Measurements from ENCODE around the gene TTLL5.

Gene TTLL5

GRCh38 chr14:75805646-75806045 is 144.6 kb downstream of the TTLL5 start:
- H3K9me3 ChIP-seq (ENCODE audit: control insufficient read depth, low read length) = no peaks in the 10 kb centered on the region
- peaks cover 5% of the 10 kb centered on the region for H3K36me3 ChIP-seq (ENCODE audit: control insufficient read depth, insufficient read depth, low read length, severe bottlenecking)
- no peaks in the 10 kb centered on the region for H3K27me3 ChIP-seq (replicated peaks; ENCODE audit: control insufficient read depth, insufficient read depth, low read length)
- peaks cover 10% of the 10 kb centered on the region for H3K4me1 ChIP-seq (ENCODE audit: control insufficient read depth, insufficient read depth, low read length)
- H3K4me3 ChIP-seq (ENCODE audit: low read length) = no peak overlapping the region
- DNase-seq (ENCODE audit: low read depth) = no peak
- H3K9ac ChIP-seq (ENCODE audit: low read length) = no peak overlapping the region

GRCh38 chr14:75806352-75806832 is 145.3 kb downstream of the TTLL5 start:
- Histone ChIP-seq H3K4me1 (ENCODE audit: control insufficient read depth, insufficient read depth, low read length) (peaks cover 10% of the 10 kb centered on the region), H3K27me3 (replicated peaks; ENCODE audit: control insufficient read depth, insufficient read depth, low read length) (no peaks in the 10 kb centered on the region), H3K9me3 (ENCODE audit: control insufficient read depth, low read length) (no peaks in the 10 kb centered on the region), H3K4me3 (ENCODE audit: low read length) (no peak overlapping the region), H3K36me3 (ENCODE audit: control insufficient read depth, insufficient read depth, low read length, severe bottlenecking) (peaks cover 5% of the 10 kb centered on the region), H3K9ac (ENCODE audit: low read length) (no peak overlapping the region)
- no peak for DNase-seq (ENCODE audit: low read depth)

- Histone ChIP-seq H3K9me3 (ENCODE audit: control insufficient read depth, low read length) (no peaks in the 10 kb centered on the region), H3K4me1 (ENCODE audit: control insufficient read depth, insufficient read depth, low read length) (peaks cover 16% of the 10 kb centered on the region), H3K4me3 (ENCODE audit: low read length) (no peak overlapping the region), H3K9ac (ENCODE audit: low read length) (no peak overlapping the region), H3K27me3 (replicated peaks; ENCODE audit: control insufficient read depth, insufficient read depth, low read length) (no peaks in the 10 kb centered on the region), H3K36me3 (ENCODE audit: control insufficient read depth, insufficient read depth, low read length, severe bottlenecking) (peaks cover 5% of the 10 kb centered on the region)
- no peak for DNase-seq (ENCODE audit: low read depth)
Measured at GRCh38 chr14:75807667-75808360, 146.8 kb downstream of the TTLL5 start.

- Histone ChIP-seq H3K4me3 (ENCODE audit: low read length) (no peak overlapping the region), H3K9me3 (ENCODE audit: control insufficient read depth, low read length) (no peaks in the 10 kb centered on the region), H3K27me3 (replicated peaks; ENCODE audit: control insufficient read depth, insufficient read depth, low read length) (no peaks in the 10 kb centered on the region), H3K36me3 (ENCODE audit: control insufficient read depth, insufficient read depth, low read length, severe bottlenecking) (peaks cover 4% of the 10 kb centered on the region), H3K4me1 (ENCODE audit: control insufficient read depth, insufficient read depth, low read length) (peaks cover 6% of the 10 kb centered on the region), H3K9ac (ENCODE audit: low read length) (no peak overlapping the region)
- DNase-seq (ENCODE audit: low read depth) = no peak
Measured at GRCh38 chr14:75811136-75811829, 150.2 kb downstream of the TTLL5 start.

GRCh38 chr14:75811872-75812499 is 150.9 kb downstream of the TTLL5 start:
- no peak overlapping the region for H3K4me3 ChIP-seq (ENCODE audit: low read length)
- no peaks in the 10 kb centered on the region for H3K9me3 ChIP-seq (ENCODE audit: control insufficient read depth, low read length)
- no peaks in the 10 kb centered on the region for H3K36me3 ChIP-seq (ENCODE audit: control insufficient read depth, insufficient read depth, low read length, severe bottlenecking)
- H3K27me3 ChIP-seq (replicated peaks; ENCODE audit: control insufficient read depth, insufficient read depth, low read length) = no peaks in the 10 kb centered on the region
- peaks cover 6% of the 10 kb centered on the region for H3K4me1 ChIP-seq (ENCODE audit: control insufficient read depth, insufficient read depth, low read length)
- H3K9ac ChIP-seq (ENCODE audit: low read length) = no peak overlapping the region
- DNase-seq (ENCODE audit: low read depth) = peak; percentile 25

GRCh38 chr14:75812622-75813021 is 151.6 kb downstream of the TTLL5 start:
- Histone ChIP-seq H3K9ac (ENCODE audit: low read length) (no peak overlapping the region), H3K9me3 (ENCODE audit: control insufficient read depth, low read length) (no peaks in the 10 kb centered on the region), H3K36me3 (ENCODE audit: control insufficient read depth, insufficient read depth, low read length, severe bottlenecking) (no peaks in the 10 kb centered on the region), H3K4me1 (ENCODE audit: control insufficient read depth, insufficient read depth, low read length) (peaks cover 6% of the 10 kb centered on the region), H3K27me3 (replicated peaks; ENCODE audit: control insufficient read depth, insufficient read depth, low read length) (no peaks in the 10 kb centered on the region), H3K4me3 (ENCODE audit: low read length) (no peak overlapping the region)
- DNase-seq (ENCODE audit: low read depth) = no peak

DNA sequence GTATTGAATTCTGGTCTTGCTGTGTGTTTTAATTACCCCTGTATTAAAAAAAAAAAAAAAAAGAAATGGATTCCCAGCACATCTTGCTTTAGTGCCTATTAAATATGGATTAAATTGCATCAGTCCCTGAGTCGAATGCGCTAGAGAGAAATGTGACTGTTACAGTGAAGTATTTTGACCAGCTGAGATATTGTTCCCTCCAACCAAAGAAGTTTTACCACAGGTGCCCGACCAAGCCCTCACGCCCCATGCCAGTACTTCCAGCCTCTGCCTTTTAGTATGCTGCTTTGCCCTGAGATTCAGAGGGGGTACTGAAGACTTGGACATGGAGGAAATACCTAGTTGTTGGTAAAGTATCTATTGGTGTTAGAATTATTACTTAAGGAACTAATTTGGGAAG is 159.7 kb downstream of the TTLL5 start:
- no peak overlapping the region for H3K4me3 ChIP-seq (ENCODE audit: low read length)
- no peak overlapping the region for H3K9ac ChIP-seq (ENCODE audit: low read length)
- H3K27me3 ChIP-seq (replicated peaks; ENCODE audit: control insufficient read depth, insufficient read depth, low read length) = no peaks in the 10 kb centered on the region
- H3K9me3 ChIP-seq (ENCODE audit: control insufficient read depth, low read length) = no peaks in the 10 kb centered on the region
- peaks cover 46% of the 10 kb centered on the region for H3K4me1 ChIP-seq (ENCODE audit: control insufficient read depth, insufficient read depth, low read length)
- no peak for DNase-seq (ENCODE audit: low read depth)
- H3K36me3 ChIP-seq (ENCODE audit: control insufficient read depth, insufficient read depth, low read length, severe bottlenecking) = peaks cover 16% of the 10 kb centered on the region

- Histone ChIP-seq H3K4me1 (ENCODE audit: control insufficient read depth, insufficient read depth, low read length) (peaks cover 57% of the 10 kb centered on the region), H3K9ac (ENCODE audit: low read length) (peak overlapping the region; percentile 37), H3K36me3 (ENCODE audit: control insufficient read depth, insufficient read depth, low read length, severe bottlenecking) (peaks cover 16% of the 10 kb centered on the region), H3K4me3 (ENCODE audit: low read length) (peak overlapping the region; percentile 40), H3K9me3 (ENCODE audit: control insufficient read depth, low read length) (no peaks in the 10 kb centered on the region), H3K27me3 (replicated peaks; ENCODE audit: control insufficient read depth, insufficient read depth, low read length) (no peaks in the 10 kb centered on the region)
- DNase-seq (ENCODE audit: low read depth) = no peak
Measured at GRCh38 chr14:75821831-75822521, 160.9 kb downstream of the TTLL5 start.

DNA sequence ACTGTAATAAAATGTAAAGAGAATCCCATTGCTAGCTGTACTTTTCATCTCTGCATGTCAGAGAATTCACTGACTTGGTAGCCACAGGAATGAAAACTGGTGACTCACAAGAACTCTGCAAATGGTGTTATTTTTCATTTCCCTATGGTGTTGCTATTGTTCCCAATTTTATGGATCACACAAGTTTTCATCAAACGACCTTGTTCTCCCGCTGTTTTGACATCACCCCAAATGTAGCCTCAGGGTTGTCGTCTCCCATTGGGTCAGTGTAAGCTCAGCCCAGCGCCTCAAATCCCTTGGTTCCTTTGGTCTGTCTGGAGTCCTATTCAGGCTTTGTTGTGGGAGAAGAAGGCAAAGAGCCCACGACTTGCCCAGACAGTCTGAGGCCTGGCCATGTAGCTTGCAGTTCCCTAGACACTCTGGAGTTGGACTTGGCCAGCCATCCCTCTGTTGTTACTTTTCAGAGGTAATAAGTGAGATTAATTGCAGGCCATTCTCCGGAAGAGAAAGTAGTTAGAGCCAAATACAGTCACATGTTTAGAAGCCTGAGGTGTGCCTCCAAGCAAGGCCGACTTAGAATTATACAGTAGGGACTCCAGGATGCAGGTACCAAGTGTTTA is 161.6 kb downstream of the TTLL5 start:
- DNase-seq (ENCODE audit: low read depth) = peak; percentile 73
- H3K9me3 ChIP-seq (ENCODE audit: control insufficient read depth, low read length) = no peaks in the 10 kb centered on the region
- peak overlapping the region; percentile 40 for H3K4me3 ChIP-seq (ENCODE audit: low read length)
- peaks cover 16% of the 10 kb centered on the region for H3K36me3 ChIP-seq (ENCODE audit: control insufficient read depth, insufficient read depth, low read length, severe bottlenecking)
- peaks cover 57% of the 10 kb centered on the region for H3K4me1 ChIP-seq (ENCODE audit: control insufficient read depth, insufficient read depth, low read length)
- H3K9ac ChIP-seq (ENCODE audit: low read length) = peak overlapping the region; percentile 37
- no peaks in the 10 kb centered on the region for H3K27me3 ChIP-seq (replicated peaks; ENCODE audit: control insufficient read depth, insufficient read depth, low read length)

DNA sequence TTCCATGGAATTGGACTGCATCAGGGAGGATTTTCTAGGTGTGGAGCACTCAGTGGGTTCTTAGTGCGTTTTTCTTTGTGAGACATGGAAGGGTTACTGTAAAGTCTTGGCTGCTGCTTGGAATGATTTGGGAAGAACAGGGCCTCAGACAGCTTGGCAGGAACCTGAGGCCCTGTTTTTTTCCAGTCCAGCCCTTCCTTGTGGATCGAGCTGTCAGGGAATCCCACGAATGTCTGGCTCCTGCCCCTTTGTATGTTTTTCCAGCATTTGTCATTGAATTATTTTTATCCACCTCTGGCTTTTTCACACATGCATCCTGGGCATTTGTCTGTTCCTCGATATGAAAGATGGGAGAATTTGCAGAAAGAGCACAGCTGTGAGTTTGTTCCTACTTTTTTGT is 162.3 kb downstream of the TTLL5 start:
- H3K4me1 ChIP-seq (ENCODE audit: control insufficient read depth, insufficient read depth, low read length) = peaks cover 57% of the 10 kb centered on the region
- peaks cover 16% of the 10 kb centered on the region for H3K36me3 ChIP-seq (ENCODE audit: control insufficient read depth, insufficient read depth, low read length, severe bottlenecking)
- peak overlapping the region; percentile 6 for H3K4me3 ChIP-seq (ENCODE audit: low read length)
- no peaks in the 10 kb centered on the region for H3K27me3 ChIP-seq (replicated peaks; ENCODE audit: control insufficient read depth, insufficient read depth, low read length)
- no peaks in the 10 kb centered on the region for H3K9me3 ChIP-seq (ENCODE audit: control insufficient read depth, low read length)
- H3K9ac ChIP-seq (ENCODE audit: low read length) = peak overlapping the region; percentile 37
- no peak for DNase-seq (ENCODE audit: low read depth)
